NCI-H345 treated with DMSO at 0.1 percent for 48 hours (cell line): ENCODE results near the gene CTTNBP2NL.
"Not testable (repeated sequence)": the region's sequence is repeated elsewhere in the genome, so short reads cannot be mapped to it uniquely, and the experiment has no call there.

Experiments used
- DNase-seq: peaks from one replicate; lab custom pipeline; 2025; ENCODE audit not compliant: unreplicated experiment; lab: John Stamatoyannopoulos, UW

The CTTNBP2NL gene

GRCh38 chr1:112386024-112386723 is 9.8 kb upstream of the CTTNBP2NL start:
- no peak for DNase-seq

- DNase-seq: no peak
Observed at GRCh38 chr1:112386731-112387346, 9.2 kb upstream of the CTTNBP2NL start.

- DNase-seq: no peak
Observed at GRCh38 chr1:112387807-112388206, 8.2 kb upstream of the CTTNBP2NL start.

- DNase-seq: no peak
Observed at GRCh38 chr1:112388436-112388835, 7.6 kb upstream of the CTTNBP2NL start.

GRCh38 chr1:112389689-112390088 is 6.3 kb upstream of the CTTNBP2NL start:
- DNase-seq: no peak

- DNase-seq: not testable (repeated sequence)
Observed at GRCh38 chr1:112390335-112390734, 5.7 kb upstream of the CTTNBP2NL start.

GRCh38 chr1:112390775-112391602 is 5.0 kb upstream of the CTTNBP2NL start:
- peak; percentile 94 for DNase-seq

GRCh38 chr1:112391603-112391940 is 4.4 kb upstream of the CTTNBP2NL start:
- no peak for DNase-seq

GRCh38 chr1:112393631-112393974 is 2.4 kb upstream of the CTTNBP2NL start:
- DNase-seq: no peak

GRCh38 chr1:112394743-112395062 is 1.3 kb upstream of the CTTNBP2NL start:
- DNase-seq: no peak

- no peak for DNase-seq
Observed at GRCh38 chr1:112395256-112395820, 676 bp upstream of the CTTNBP2NL start.

- no peak for DNase-seq
Observed at GRCh38 chr1:112396653-112397471, 848 bp downstream of the CTTNBP2NL start.

GRCh38 chr1:112397841-112398240 is 1.8 kb downstream of the CTTNBP2NL start:
- DNase-seq: no peak

- no peak for DNase-seq
Observed at GRCh38 chr1:112399456-112399855, 3.4 kb downstream of the CTTNBP2NL start.

- not testable (repeated sequence) for DNase-seq
Observed at GRCh38 chr1:112400706-112401105, 4.7 kb downstream of the CTTNBP2NL start.

GRCh38 chr1:112402682-112403643 is 6.9 kb downstream of the CTTNBP2NL start:
- DNase-seq: no peak

- DNase-seq: no peak
Observed at GRCh38 chr1:112406771-112407170, 10.8 kb downstream of the CTTNBP2NL start.

- no peak for DNase-seq
Observed at GRCh38 chr1:112409414-112409813, 13.4 kb downstream of the CTTNBP2NL start.

- DNase-seq: no peak
Observed at GRCh38 chr1:112410673-112411072, 14.7 kb downstream of the CTTNBP2NL start.

- no peak for DNase-seq
Observed at GRCh38 chr1:112417271-112417670, 21.3 kb downstream of the CTTNBP2NL start.
